Measurements from ENCODE around the gene KCP.

GRCh38 chr7:128889121-128889520 is 21.4 kb downstream of the KCP start:
- no peak for TF ChIP-seq CTCF (IDR thresholded peaks at IDR 0.05; ENCODE audit: low read length)
- no peak for TF ChIP-seq EZH2 (optimal IDR thresholded peaks at IDR 0.05; ENCODE audit: low read depth, low read length)

All from MM.1S (cell line).